GM12872 (cell line): ENCODE measurements around the gene STAC2.

Source experiments
- TF ChIP-seq, protein P1 (sequence below): IDR thresholded peaks from 3 replicates; pipeline ENCODE4 v1.5.1; 2011; ENCODE audit warnings: low read depth, mild to moderate bottlenecking, low read length, moderate library complexity; ENCODE audit not compliant: insufficient read depth

The STAC2 gene, protein sequence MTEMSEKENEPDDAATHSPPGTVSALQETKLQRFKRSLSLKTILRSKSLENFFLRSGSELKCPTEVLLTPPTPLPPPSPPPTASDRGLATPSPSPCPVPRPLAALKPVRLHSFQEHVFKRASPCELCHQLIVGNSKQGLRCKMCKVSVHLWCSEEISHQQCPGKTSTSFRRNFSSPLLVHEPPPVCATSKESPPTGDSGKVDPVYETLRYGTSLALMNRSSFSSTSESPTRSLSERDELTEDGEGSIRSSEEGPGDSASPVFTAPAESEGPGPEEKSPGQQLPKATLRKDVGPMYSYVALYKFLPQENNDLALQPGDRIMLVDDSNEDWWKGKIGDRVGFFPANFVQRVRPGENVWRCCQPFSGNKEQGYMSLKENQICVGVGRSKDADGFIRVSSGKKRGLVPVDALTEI

DNA sequence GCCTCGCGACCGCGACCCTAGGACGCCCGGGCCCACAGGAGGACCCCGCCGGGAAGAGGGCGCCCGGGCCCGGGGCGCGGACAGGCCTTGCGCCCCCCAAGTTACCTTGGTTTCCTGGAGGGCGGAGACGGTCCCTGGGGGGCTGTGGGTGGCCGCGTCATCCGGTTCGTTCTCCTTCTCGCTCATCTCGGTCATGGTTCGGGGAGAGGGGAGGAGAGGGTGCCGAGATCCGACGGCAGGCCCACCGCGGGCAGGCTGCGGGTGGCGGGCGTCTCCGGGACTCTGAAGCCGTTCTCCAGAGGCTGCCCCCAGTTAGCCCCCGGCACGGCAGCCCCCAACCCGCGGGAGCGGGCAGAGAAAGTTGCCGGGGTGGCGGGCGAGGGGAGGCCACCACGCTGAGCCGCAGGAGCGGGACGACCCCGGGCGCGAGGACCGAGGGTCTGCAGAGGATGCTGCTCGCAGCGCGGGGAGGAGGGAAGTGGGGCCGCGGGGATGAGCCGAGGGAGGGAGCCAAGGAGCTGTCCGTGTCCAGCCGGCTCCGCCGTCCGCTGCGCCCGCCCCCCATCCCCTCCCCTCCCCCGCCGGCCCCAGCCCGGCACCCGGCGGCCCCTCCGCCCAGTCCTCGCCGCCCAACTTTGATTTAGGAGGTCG lies at the start of gene STAC2:
TSS of gene STAC2 (minus strand) at position 638 of the 651 bp plus-strand sequence. CDS start at position 195, 443 bp downstream.
- TF ChIP-seq, protein P1, sequence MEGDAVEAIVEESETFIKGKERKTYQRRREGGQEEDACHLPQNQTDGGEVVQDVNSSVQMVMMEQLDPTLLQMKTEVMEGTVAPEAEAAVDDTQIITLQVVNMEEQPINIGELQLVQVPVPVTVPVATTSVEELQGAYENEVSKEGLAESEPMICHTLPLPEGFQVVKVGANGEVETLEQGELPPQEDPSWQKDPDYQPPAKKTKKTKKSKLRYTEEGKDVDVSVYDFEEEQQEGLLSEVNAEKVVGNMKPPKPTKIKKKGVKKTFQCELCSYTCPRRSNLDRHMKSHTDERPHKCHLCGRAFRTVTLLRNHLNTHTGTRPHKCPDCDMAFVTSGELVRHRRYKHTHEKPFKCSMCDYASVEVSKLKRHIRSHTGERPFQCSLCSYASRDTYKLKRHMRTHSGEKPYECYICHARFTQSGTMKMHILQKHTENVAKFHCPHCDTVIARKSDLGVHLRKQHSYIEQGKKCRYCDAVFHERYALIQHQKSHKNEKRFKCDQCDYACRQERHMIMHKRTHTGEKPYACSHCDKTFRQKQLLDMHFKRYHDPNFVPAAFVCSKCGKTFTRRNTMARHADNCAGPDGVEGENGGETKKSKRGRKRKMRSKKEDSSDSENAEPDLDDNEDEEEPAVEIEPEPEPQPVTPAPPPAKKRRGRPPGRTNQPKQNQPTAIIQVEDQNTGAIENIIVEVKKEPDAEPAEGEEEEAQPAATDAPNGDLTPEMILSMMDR, result no peak

DNA sequence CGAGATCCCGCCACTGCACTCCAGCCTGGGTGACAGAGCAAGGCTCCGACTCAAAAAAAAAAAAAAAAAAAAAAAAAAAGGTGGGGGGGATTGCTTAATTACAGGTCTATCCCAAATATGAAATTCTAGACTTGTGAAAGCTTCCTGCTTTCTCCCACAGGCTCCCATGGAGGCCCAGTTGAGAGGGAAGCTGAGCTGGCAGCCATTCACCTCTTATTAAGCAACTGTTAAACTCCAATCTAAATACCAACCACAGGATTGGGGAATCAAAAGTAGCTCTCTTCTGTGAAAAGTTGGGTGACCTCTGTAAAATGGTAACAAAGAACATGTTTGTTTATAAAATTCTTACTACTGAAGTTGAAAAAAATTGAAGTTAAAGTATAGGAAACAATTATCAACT lies 45.8 kb upstream of the STAC2 start:
- TF ChIP-seq, protein P1, result no peak

DNA sequence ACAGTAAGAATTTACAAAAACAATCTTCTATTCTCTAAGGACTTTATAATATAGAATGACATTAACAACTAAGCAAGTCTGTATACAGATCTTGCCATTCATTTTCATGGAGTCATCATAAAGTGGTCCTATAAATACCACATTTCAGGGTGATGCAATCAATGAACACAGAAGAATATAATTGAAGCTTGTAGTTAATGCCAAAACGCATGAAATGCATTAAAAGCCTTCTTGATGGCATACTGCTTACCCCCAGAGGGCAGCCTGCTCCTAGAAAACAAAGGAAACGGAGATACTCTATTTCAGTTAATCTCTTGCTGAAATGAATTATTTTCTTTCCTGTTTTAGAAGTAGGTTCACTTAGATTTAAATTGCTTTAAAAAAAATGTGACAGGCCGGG lies 45.2 kb upstream of the STAC2 start:
- TF ChIP-seq, protein P1, result peak; percentile 24; the same call in 2 of the 3 replicates

- TF ChIP-seq, protein P1, result no peak
These were observed 38.4 kb upstream of the STAC2 start for GRCh38 chr17:39264119-39264518.

DNA sequence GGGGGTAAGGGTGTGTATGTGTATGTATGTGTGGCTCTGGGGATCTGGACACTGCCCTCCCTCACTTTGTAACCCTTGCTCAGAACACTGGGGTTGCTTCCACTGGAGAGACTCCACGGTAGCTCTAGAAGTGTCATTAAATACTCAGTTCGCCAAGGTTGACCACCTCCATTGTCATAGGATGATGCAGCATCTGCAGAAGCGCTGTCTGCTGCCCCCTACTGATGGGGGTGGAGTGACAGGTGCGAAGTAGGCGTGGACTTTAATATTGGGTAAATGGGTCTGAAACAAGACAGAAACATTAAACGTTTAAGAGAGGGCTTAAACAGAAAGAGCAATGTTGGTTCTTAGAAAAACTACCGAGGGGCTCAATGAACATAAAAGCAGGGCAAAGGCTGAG lies 35.5 kb upstream of the STAC2 start:
- TF ChIP-seq, protein P1, result peak; percentile 44; the same call in 2 of the 3 replicates

DNA sequence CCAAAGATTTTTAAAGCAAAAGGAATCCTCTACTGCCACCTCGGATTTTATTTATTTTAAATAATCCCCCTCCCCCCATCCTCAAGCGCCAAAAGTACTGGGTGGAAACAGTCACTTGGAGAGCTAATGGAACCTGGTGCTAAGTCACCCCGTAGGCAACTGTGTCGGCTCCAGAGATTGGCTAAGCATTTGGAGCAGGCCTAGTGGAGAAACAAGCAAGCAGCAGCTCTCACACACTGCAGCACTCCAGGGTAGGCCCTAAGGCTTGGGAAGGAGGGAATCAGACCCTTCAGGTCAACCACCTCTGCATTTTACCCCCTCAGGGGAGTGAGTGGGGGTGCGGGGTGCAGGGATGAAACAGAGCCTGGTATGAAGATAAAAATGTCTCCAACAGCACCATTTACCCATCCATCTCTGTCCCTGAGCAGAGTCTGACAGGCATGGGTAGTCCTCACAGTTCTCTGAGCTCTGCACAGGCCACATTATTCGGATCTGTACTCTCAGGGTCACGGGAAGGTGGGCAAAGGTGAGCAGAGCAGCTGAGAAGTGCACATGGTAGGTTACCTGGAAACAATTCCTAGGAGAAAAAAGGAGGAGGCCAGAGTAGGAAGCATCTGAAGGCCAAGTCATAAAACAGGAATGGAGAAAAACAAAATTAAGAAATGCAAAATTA lies 27.2 kb upstream of the STAC2 start:
- TF ChIP-seq, protein P1, result no peak

GRCh38 chr17:39251997-39252396 lies 26.3 kb upstream of the STAC2 start:
- TF ChIP-seq, protein P1, result no peak
